ENCODE data around the gene PHF2.

- no peak for TF ChIP-seq POLR2A (IDR thresholded peaks at IDR 0.05)
- TF ChIP-seq CTCF (IDR thresholded peaks at IDR 0.05), result no peak
Observed at GRCh38 chr9:93659044-93659836, 82.9 kb downstream of the PHF2 start.

Measured in thyroid gland (tissue), 4 donors.